GM12878 (cell line): ENCODE measurements around the gene CDX1. TPM values are rescaled to one million over a fixed set of nuclear protein-coding genes. Genes with fewer than 3 reads are reported as not detected.

Experiments
- ATAC-seq: fragments of 200-7000 bp; cut with Tn5 transposase; 3 replicates; pipeline ENCODE4 v1.9.1; 2020; ENCODE audit warnings: mild to moderate bottlenecking, moderate library complexity
- BruUV-seq: library from RNA; stranded (reverse); fragments of 400-500 nt; replicated peaks from 2 replicates; lab custom pipeline; 2021; lab: Mats Ljungman, UMichigan
- CTCF ChIA-PET: fragments of 300-600 bp; sonication (Branson Sonifier 250); formaldehyde crosslinking; extraction: SDS; loops from one replicate; lab custom pipeline; 2021; ENCODE audit warnings: inconsistent platforms; lab: Yijun Ruan, JAX
- POLR2A ChIA-PET: fragments of 350-600 bp; formaldehyde crosslinking; extraction: SDS; loops from one replicate; lab custom pipeline; 2021; ENCODE audit warnings: inconsistent platforms; lab: Charles Lee
- RAD21 ChIA-PET: fragments of 300-600 bp; sonication (Branson Sonifier 250); formaldehyde crosslinking; loops from one replicate; lab custom pipeline; 2023; ENCODE audit warnings: antibody characterized with exemption; ENCODE audit not compliant: unreplicated experiment; lab: Charles Lee
- SMC1A ChIA-PET: fragments of 300-600 bp; sonication (Branson Sonifier 250); formaldehyde crosslinking; loops from one replicate; lab custom pipeline; 2023; ENCODE audit not compliant: unreplicated experiment, uncharacterized antibody; lab: Charles Lee
- DNase-seq: peaks from one replicate; pipeline ENCODE4 v3.0.0-alpha.2; 2011; ENCODE audit warnings: low read depth, low spot score
- FAIRE-seq: peaks from 3 replicates; lab custom pipeline; 2011; peaks lifted over from hg19 to GRCh38; lab: Jason Lieb, UNC
- H2AFZ ChIP-seq: 2 replicates; pipeline ENCODE4 v1.6.0; 2011; ENCODE audit warnings: low read depth, low read length, control low read depth; ENCODE audit not compliant: control insufficient read depth
- H3K27ac ChIP-seq: 2 replicates; pipeline ENCODE4 v1.5.1; 2011; ENCODE audit warnings: control low read depth; ENCODE audit not compliant: control insufficient read depth, insufficient read depth
- H3K27me3 ChIP-seq, 2 experiments: replicated peaks in 1 of 2; 2 replicates each; pipeline versions ENCODE4 v1.6.0 to v1.6.1; 2011; ENCODE audit warnings: low read length in 1 of 2; ENCODE audit not compliant: control insufficient read depth in 2 of 2, insufficient read depth in 2 of 2
- H3K36me3 ChIP-seq, 2 experiments: 2 replicates each; pipeline ENCODE4 v1.5.1; 2011; ENCODE audit warnings: low read length in 1 of 2; ENCODE audit not compliant: control insufficient read depth in 2 of 2, insufficient read depth in 2 of 2
- H3K4me1 ChIP-seq: 2 replicates; pipeline ENCODE4 v1.6.1; 2011; ENCODE audit warnings: mild to moderate bottlenecking, low read length, moderate library complexity, mixed read lengths; ENCODE audit not compliant: control insufficient read depth, insufficient read depth
- H3K4me2 ChIP-seq: 2 replicates; pipeline ENCODE4 v1.6.0; 2011; ENCODE audit warnings: control low read depth; ENCODE audit not compliant: control insufficient read depth, insufficient read depth
- H3K4me3 ChIP-seq: fragments of 200-600 bp; sonication (generic); 2 replicates; pipeline ENCODE4 v1.5.1; 2016
- H3K79me2 ChIP-seq: 2 replicates; pipeline ENCODE4 v1.6.0; 2011; ENCODE audit warnings: low read length; ENCODE audit not compliant: control insufficient read depth, insufficient read depth
- H3K9ac ChIP-seq: 2 replicates; pipeline ENCODE4 v1.8.0; 2011; ENCODE audit warnings: low read length, control low read depth, mixed read lengths; ENCODE audit not compliant: control insufficient read depth, insufficient read depth
- H3K9me3 ChIP-seq: replicated peaks from 3 replicates; pipeline ENCODE4 v1.5.1; 2011; ENCODE audit warnings: mild to moderate bottlenecking, low read length; ENCODE audit not compliant: control insufficient read depth, insufficient read depth
- H4K20me1 ChIP-seq: 2 replicates; pipeline ENCODE4 v1.6.0; 2011; ENCODE audit not compliant: control insufficient read depth, insufficient read depth
- CBFB ChIP-seq: IDR thresholded peaks from 2 replicates; pipeline ENCODE4 v1.6.1; 2016; ENCODE audit warnings: antibody characterized with exemption, low read depth
- CBX5 ChIP-seq: sonication (generic); IDR thresholded peaks from 2 replicates; pipeline ENCODE4 v1.6.1; 2016; ENCODE audit warnings: low read depth, moderate library complexity, mild to moderate bottlenecking, inconsistent platforms
- DPF2 ChIP-seq: fragments of 450-650 bp; IDR thresholded peaks from 2 replicates; pipeline ENCODE4 v1.6.1; 2017; ENCODE audit warnings: mild to moderate bottlenecking
- GABPA ChIP-seq: IDR thresholded peaks from 2 replicates; pipeline ENCODE4 v1.6.1; 2014; ENCODE audit warnings: antibody characterized with exemption, low read depth, mild to moderate bottlenecking, inconsistent platforms
- GATAD2B ChIP-seq: fragments of 450-650 bp; conservative IDR thresholded peaks from 2 replicates; pipeline ENCODE4 v1.6.1; 2017; ENCODE audit warnings: low read depth, mild to moderate bottlenecking, moderate library complexity
- IKZF1 ChIP-seq: fragments of 450-650 bp; conservative IDR thresholded peaks from 2 replicates; pipeline ENCODE4 v1.6.1; 2017; ENCODE audit warnings: antibody characterized with exemption, mild to moderate bottlenecking
- KLF5 ChIP-seq: fragments of 450-650 bp; IDR thresholded peaks from 2 replicates; pipeline ENCODE4 v1.6.1; 2014; ENCODE audit warnings: mild to moderate bottlenecking; ENCODE audit not compliant: partially characterized antibody
- NR2F1 ChIP-seq: fragments of 450-650 bp; conservative IDR thresholded peaks from 2 replicates; pipeline ENCODE4 v1.6.1; 2017; ENCODE audit warnings: mild to moderate bottlenecking
- NRF1 ChIP-seq: conservative IDR thresholded peaks from 2 replicates; pipeline ENCODE4 v1.6.1; 2011; ENCODE audit warnings: mild to moderate bottlenecking, low read depth, low read length, improper control_type of control experiment
- RB1 ChIP-seq: fragments of 450-650 bp; formaldehyde crosslinking; IDR thresholded peaks from 2 replicates; pipeline ENCODE4 v1.6.1; 2017; ENCODE audit warnings: mild to moderate bottlenecking, borderline replicate concordance
- SIN3A ChIP-seq: IDR thresholded peaks from 2 replicates; pipeline ENCODE4 v1.6.1; 2012; ENCODE audit warnings: low read depth, low read length, improper control_type of control experiment
- SMAD1 ChIP-seq: fragments of 450-650 bp; IDR thresholded peaks from 2 replicates; pipeline ENCODE4 v1.6.1; 2018; ENCODE audit warnings: mild to moderate bottlenecking, low read depth; ENCODE audit not compliant: partially characterized antibody
- SP1 ChIP-seq: IDR thresholded peaks from one replicate; pipeline ENCODE4 v1.6.1; 2011; ENCODE audit warnings: low read depth, low read length
- SREBF1 ChIP-seq: IDR thresholded peaks from 2 replicates; pipeline ENCODE4 v1.6.1; 2012; ENCODE audit warnings: mild to moderate bottlenecking, low read length
- ZNF217 ChIP-seq: fragments of 450-650 bp; IDR thresholded peaks from 2 replicates; pipeline ENCODE4 v1.6.1; 2017; ENCODE audit warnings: antibody characterized with exemption, mild to moderate bottlenecking
- ZNF274 ChIP-seq: IDR thresholded peaks from one replicate; pipeline ENCODE4 v1.8.0; 2011; ENCODE audit not compliant: insufficient read length, insufficient read depth
- ZZZ3 ChIP-seq: IDR thresholded peaks from 2 replicates; pipeline ENCODE4 v1.6.1; 2011; ENCODE audit warnings: low read depth; ENCODE audit not compliant: control insufficient read depth, insufficient read length
- WGBS: methylation state at CpG from one replicate; pipeline ENCODE4 v1.1.6; 2016; ENCODE audit warnings: low lambda C conversion rate; ENCODE audit not compliant: insufficient replicate concordance, insufficient coverage; ENCODE audit errors: missing lambda C conversion rate; 5-methylcytosine and 5-hydroxymethylcytosine counted together
- in situ Hi-C: fragments of 300-500 bp; cut with MboI; formaldehyde crosslinking; loops from 9 replicates; pipeline ENCODE4 v1.14.3; 2018; ENCODE audit warnings: mixed read lengths
- intact Hi-C: fragments of 100-400 bp; cut with micrococcal nuclease; formaldehyde crosslinking; loops from one replicate; pipeline ENCODE4 v1.14.2; 2022; ENCODE audit not compliant: unreplicated experiment
- polyA plus RNA-seq, 11 experiments: library from polyadenylated mRNA; depleted of rRNA in 4 of 11; unstranded in 6 of 11; stranded (reverse) in 5 of 11; fragments of >200 nt; fragmentation: Nextera tagmentation in 4 of 11; fragmentation: Illumina TruSeq in 1 of 11; extraction: Ambion mirVana in 4 of 11; extraction: Trizol in 1 of 11; gene quantifications; 1 replicate in 1 of 11; 2 replicates in 10 of 11; pipeline versions ENCODE4 v1.2.1 to v1.2.3, GENCODE V29; 2011 to 2016; ENCODE audit warnings: inconsistent platforms in 2 of 11, missing spikeins in 2 of 11, low read depth in 1 of 11
- total RNA-seq, 4 experiments: library from RNA; depleted of rRNA in 3 of 4; stranded (reverse); fragments of >200 nt in 3 of 4; fragmentation: Illumina TruSeq in 1 of 4; extraction: Trizol in 1 of 4; gene quantifications; 2 replicates each; pipeline versions ENCODE4 v1.2.1 to v1.2.3, GENCODE V29; 2013 to 2021
- TF ChIP-seq, protein P1 (sequence below): IDR thresholded peaks from 2 replicates; pipeline ENCODE4 v1.6.1; 2011; ENCODE audit warnings: mild to moderate bottlenecking, low read depth, low read length, moderate library complexity; ENCODE audit not compliant: insufficient replicate concordance

The CDX1 gene
- total and polyA plus RNA-seq, 10 of the 15 experiments (the other 5 are each of a cell fraction or from before 2014, with no cell fraction given), result not detected

DNA sequence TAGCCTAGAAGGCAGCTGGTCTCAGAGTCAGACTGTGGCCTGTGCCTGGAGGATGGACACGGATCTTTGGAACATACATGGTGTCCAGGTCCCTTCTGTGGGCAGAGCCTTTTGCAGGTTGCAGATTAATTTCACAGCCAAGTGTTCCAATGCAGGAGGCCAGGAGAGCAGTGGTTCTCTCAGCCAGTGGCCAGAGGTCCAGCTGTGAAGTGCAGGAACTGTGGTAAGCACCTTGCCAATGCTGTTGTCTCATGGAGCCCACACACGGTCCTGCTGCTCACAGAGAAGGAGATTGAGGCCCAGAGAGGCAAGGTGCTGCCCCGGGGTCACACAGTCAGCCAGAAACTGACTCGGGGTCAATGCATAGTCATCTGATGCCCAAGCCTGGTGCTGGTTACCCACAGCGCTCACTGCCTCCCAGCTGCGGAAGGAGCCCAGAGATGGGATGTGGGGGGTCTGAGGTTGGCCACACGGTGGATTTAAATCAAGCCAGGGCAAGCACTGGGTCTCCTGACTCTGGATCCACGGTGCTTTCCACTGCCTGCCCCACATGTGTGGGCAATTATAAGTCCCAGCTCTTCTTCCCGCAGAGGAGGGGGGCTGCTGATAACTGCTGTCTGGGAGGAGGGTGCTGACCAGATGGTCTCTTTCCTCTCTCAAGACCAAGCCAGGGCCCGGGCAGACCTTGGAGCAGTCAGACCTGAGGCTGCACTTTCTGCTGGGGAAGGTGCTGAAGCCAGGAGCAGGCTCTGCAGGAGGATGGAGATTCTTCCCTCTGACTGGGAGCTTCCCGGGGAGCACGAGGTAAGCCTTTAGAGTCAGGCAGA is 13.7 kb upstream of the CDX1 start:
- H3K4me1 ChIP-seq, result peaks cover 4% of the 10 kb centered on the region
- no peak overlapping the region for H3K4me3 ChIP-seq
- ATAC-seq (no peak), FAIRE-seq (no peak), DNase-seq (no peak)
- no peaks in the 10 kb centered on the region for H3K27me3 ChIP-seq
- BruUV-seq, result no TSS peak
- 12% methylated on average over 12 of the region's 12 CpGs for WGBS
- intact Hi-C loops, result no loop called here
- no peaks in the 10 kb centered on the region for H4K20me1 ChIP-seq
- no peaks in the 10 kb centered on the region for H3K9me3 ChIP-seq
- no peak overlapping the region for H3K27ac ChIP-seq
- H3K9ac ChIP-seq, result no peak overlapping the region
- H3K36me3 ChIP-seq, result no peaks in the 10 kb centered on the region
- ChIA-PET RAD21 (interaction anchor here (1.4 kb wide), 1 partner anchor 19 kb away, joined by 3 read pairs; no protein-coding TSS in a partner anchor), POLR2A (no interaction called here), SMC1A (interaction anchor here (1.4 kb wide), 1 partner anchor 65 kb away, joined by 4 read pairs; no protein-coding TSS in a partner anchor), CTCF (interaction anchor here (1.0 to 3.4 kb wide), 5 partner anchors 10 to 66 kb away, joined by 3 to 13 read pairs (median 4); no protein-coding TSS in a partner anchor)
- TF ChIP-seq GABPA (no peak), ZNF274 (no peak), NR2F1 (peak; percentile 72)
- no peaks in the 10 kb centered on the region for H3K79me2 ChIP-seq
- H2AFZ ChIP-seq, result no peak overlapping the region
- H3K4me2 ChIP-seq, result no peak overlapping the region
- in situ Hi-C loops, result no loop called here

DNA sequence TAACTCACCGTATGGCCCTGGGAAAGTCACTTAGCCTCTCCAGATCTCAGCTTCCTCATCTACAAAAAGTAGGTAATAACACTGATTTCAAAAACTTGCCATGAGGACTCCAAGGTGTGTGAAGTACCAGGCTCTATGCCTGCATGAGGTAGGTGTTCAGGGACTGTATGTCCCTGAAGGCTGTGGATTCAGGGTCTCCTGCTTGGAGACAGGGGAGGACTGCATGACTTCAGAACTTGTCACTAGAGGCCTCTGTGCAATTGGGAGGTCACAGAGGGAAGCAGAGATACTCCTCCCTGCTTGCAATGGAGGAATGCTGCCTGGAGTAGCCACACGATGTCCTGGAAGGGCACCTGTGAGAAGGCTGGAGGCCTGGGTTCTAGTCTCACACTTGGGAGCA is 13.1 kb upstream of the CDX1 start:
- intact Hi-C loops (no loop called here), in situ Hi-C loops (no loop called here)
- H3K27me3 ChIP-seq, result no peaks in the 10 kb centered on the region
- ChIA-PET POLR2A (no interaction called here), SMC1A (interaction anchor here (1.0 to 1.4 kb wide), 2 partner anchors 15 to 64 kb away, joined by 3 to 4 read pairs; no protein-coding TSS in a partner anchor), CTCF (interaction anchor here (1.0 to 3.4 kb wide), 6 partner anchors 8 to 23 kb away, joined by 3 to 13 read pairs (median 4); no protein-coding TSS in a partner anchor), RAD21 (interaction anchor here (1.4 kb wide), 1 partner anchor 19 kb away, joined by 3 read pairs; no protein-coding TSS in a partner anchor)
- peaks cover 4% of the 10 kb centered on the region for H3K4me1 ChIP-seq
- WGBS, result 46% methylated on average over 2 of the region's 2 CpGs
- H3K4me3 ChIP-seq, result no peak overlapping the region
- no peaks in the 10 kb centered on the region for H3K36me3 ChIP-seq
- no peak overlapping the region for H3K4me2 ChIP-seq
- H3K9ac ChIP-seq, result no peak overlapping the region
- no peaks in the 10 kb centered on the region for H4K20me1 ChIP-seq
- DNase-seq, result no peak
- H3K9me3 ChIP-seq, result no peaks in the 10 kb centered on the region
- H3K79me2 ChIP-seq, result no peaks in the 10 kb centered on the region
- ATAC-seq, result no peak
- H2AFZ ChIP-seq, result no peak overlapping the region
- BruUV-seq, result no TSS peak
- no peak for FAIRE-seq
- H3K27ac ChIP-seq, result no peak overlapping the region
- TF ChIP-seq SIN3A (no peak), IKZF1 (no peak), RB1 (no peak), KLF5 (no peak), SP1 (no peak), ZNF217 (no peak), DPF2 (no peak), GATAD2B (no peak), ZZZ3 (no peak), SREBF1 (no peak), CBFB (no peak), SMAD1 (no peak), CBX5 (no peak), NRF1 (no peak)
- TF ChIP-seq, protein P1, sequence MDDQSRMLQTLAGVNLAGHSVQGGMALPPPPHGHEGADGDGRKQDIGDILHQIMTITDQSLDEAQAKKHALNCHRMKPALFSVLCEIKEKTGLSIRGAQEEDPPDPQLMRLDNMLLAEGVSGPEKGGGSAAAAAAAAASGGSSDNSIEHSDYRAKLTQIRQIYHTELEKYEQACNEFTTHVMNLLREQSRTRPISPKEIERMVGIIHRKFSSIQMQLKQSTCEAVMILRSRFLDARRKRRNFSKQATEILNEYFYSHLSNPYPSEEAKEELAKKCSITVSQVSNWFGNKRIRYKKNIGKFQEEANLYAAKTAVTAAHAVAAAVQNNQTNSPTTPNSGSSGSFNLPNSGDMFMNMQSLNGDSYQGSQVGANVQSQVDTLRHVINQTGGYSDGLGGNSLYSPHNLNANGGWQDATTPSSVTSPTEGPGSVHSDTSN, result no peak
